HS-5 (cell line): Measurements from ENCODE around the gene GIGYF1.
"Not testable (repeated sequence)": the region's sequence is repeated elsewhere in the genome, so short reads cannot be mapped to it uniquely, and the experiment has no call there.

Source experiments
- DNase-seq: peaks from one replicate; pipeline ENCODE4 v3.0.0-alpha.2; 2012; ENCODE audit warnings: low read depth

The GIGYF1 gene

GRCh38 chr7:100710452-100710851 is 16.4 kb upstream of the GIGYF1 start:
- DNase-seq, result no peak

- no peak for DNase-seq
Measured at GRCh38 chr7:100708395-100708794, 14.3 kb upstream of the GIGYF1 start.

GRCh38 chr7:100706672-100707311 is 12.7 kb upstream of the GIGYF1 start:
- no peak for DNase-seq

- DNase-seq, result peak; percentile 73
Measured at GRCh38 chr7:100705753-100706671, 12.0 kb upstream of the GIGYF1 start, which contains the start of gene POP7. POP7 (plus strand) TSS chr7:100706121; CDS start chr7:100706831, 710 bp downstream.

GRCh38 chr7:100705320-100705752 is 11.3 kb upstream of the GIGYF1 start:
- no peak for DNase-seq

- DNase-seq, result not testable (repeated sequence)
Measured at GRCh38 chr7:100701089-100701488, 7.0 kb upstream of the GIGYF1 start.

- DNase-seq, result no peak
Measured at GRCh38 chr7:100699018-100699417, 5.0 kb upstream of the GIGYF1 start.

GRCh38 chr7:100696123-100696521 is 2.1 kb upstream of the GIGYF1 start:
- DNase-seq, result no peak

GRCh38 chr7:100693312-100694097 is 545 bp downstream of the GIGYF1 start:
- no peak for DNase-seq

- DNase-seq, result no peak
Measured at GRCh38 chr7:100692578-100692961, 1.5 kb downstream of the GIGYF1 start.

- no peak for DNase-seq
Measured at GRCh38 chr7:100691676-100692577, 2.1 kb downstream of the GIGYF1 start.

- DNase-seq, result no peak
Measured at GRCh38 chr7:100689230-100690135, 4.6 kb downstream of the GIGYF1 start.

- DNase-seq, result no peak
Measured at GRCh38 chr7:100688326-100688860, 5.7 kb downstream of the GIGYF1 start.

- no peak for DNase-seq
Measured at GRCh38 chr7:100687751-100688300, 6.2 kb downstream of the GIGYF1 start.

GRCh38 chr7:100687261-100687660 is 6.8 kb downstream of the GIGYF1 start:
- DNase-seq, result no peak

- no peak for DNase-seq
Measured at GRCh38 chr7:100686822-100687211, 7.2 kb downstream of the GIGYF1 start.

GRCh38 chr7:100686201-100686821 is 7.7 kb downstream of the GIGYF1 start:
- no peak for DNase-seq

GRCh38 chr7:100685631-100686145 is 8.4 kb downstream of the GIGYF1 start:
- DNase-seq, result no peak

GRCh38 chr7:100685049-100685605 is 8.9 kb downstream of the GIGYF1 start:
- DNase-seq, result no peak
